Endothelial cell of umbilical vein (primary cell): ENCODE results near the gene CLEC16A. TPM values are rescaled to one million over a fixed set of nuclear protein-coding genes. Genes with fewer than 3 reads are reported as not detected.

ENCODE experiments used
- BruUV-seq: library from RNA; stranded (reverse); fragments of 400-500 nt; replicated peaks from 2 replicates; lab custom pipeline; 2021; lab: Mats Ljungman, UMichigan
- CTCF ChIA-PET: fragments of 300-600, 350-600 bp; sonication (Branson Sonifier 250); formaldehyde crosslinking; loops from one replicate; lab custom pipeline; 2021; ENCODE audit warnings: antibody characterized with exemption, inconsistent platforms; lab: Charles Lee
- POLR2A ChIA-PET: fragments of 300-600, 350-600 bp; sonication (Branson Sonifier 250); formaldehyde crosslinking; loops from one replicate; lab custom pipeline; 2021; ENCODE audit warnings: antibody characterized with exemption, inconsistent platforms; lab: Charles Lee
- DNase-seq: peaks from one replicate; pipeline ENCODE4 v3.0.0-alpha.2; 2011; ENCODE audit warnings: low read depth, low spot score
- FAIRE-seq: peaks from 2 replicates; lab custom pipeline; 2011; peaks lifted over from hg19 to GRCh38; lab: Jason Lieb, UNC
- H2AFZ ChIP-seq: 2 replicates; pipeline ENCODE4 v1.6.0; 2012; ENCODE audit warnings: low read depth, low read length, control low read depth, inconsistent platforms
- H3K27ac ChIP-seq: 2 replicates; pipeline ENCODE4 v1.5.1; 2011; ENCODE audit warnings: low read depth, mild to moderate bottlenecking, control low read depth, low read length, moderate library complexity; ENCODE audit not compliant: insufficient read depth
- H3K27me3 ChIP-seq, 2 experiments: 2 replicates each; pipeline versions ENCODE4 v1.6.0 to v1.6.1; 2011; ENCODE audit warnings: low read length in 2 of 2, mixed read lengths in 1 of 2; ENCODE audit not compliant: control insufficient read depth in 2 of 2, insufficient read depth in 2 of 2
- H3K36me3 ChIP-seq, 2 experiments: 2 replicates in 1 of 2; 3 replicates in 1 of 2; pipeline ENCODE4 v1.5.1; 2011; ENCODE audit warnings: low read length in 2 of 2, mild to moderate bottlenecking in 1 of 2, moderate library complexity in 1 of 2; ENCODE audit not compliant: control insufficient read depth in 2 of 2, insufficient read depth in 2 of 2; ENCODE audit errors: extremely low read depth in 1 of 2
- H3K4me1 ChIP-seq: 3 replicates; pipeline ENCODE4 v1.5.1; 2011; ENCODE audit warnings: mild to moderate bottlenecking, low read length; ENCODE audit not compliant: control insufficient read depth, insufficient read depth; ENCODE audit errors: extremely low read depth
- H3K4me2 ChIP-seq: 2 replicates; pipeline ENCODE4 v1.6.1; 2011; ENCODE audit warnings: low read length, control low read depth, mixed read lengths; ENCODE audit not compliant: insufficient read depth
- H3K4me3 ChIP-seq, 3 experiments: fragments of 200-600 bp in 1 of 3; sonication (generic), shearing (Covaris generic) in 1 of 3; replicated peaks in 1 of 3; 2 replicates each; pipeline ENCODE4 v1.5.1; 2011 to 2016; ENCODE audit warnings: control low read depth in 3 of 3, low read length in 3 of 3, mild to moderate bottlenecking in 2 of 3, inconsistent platforms in 1 of 3, low read depth in 1 of 3, moderate library complexity in 1 of 3; ENCODE audit not compliant: insufficient read depth in 1 of 3
- H3K79me2 ChIP-seq: 2 replicates; pipeline ENCODE4 v1.6.0; 2012; ENCODE audit warnings: low read length, inconsistent platforms; ENCODE audit not compliant: control insufficient read depth, insufficient read depth
- H3K9ac ChIP-seq: replicated peaks from 2 replicates; pipeline ENCODE3; 2011; ENCODE audit warnings: low read length, control low read depth; ENCODE audit not compliant: insufficient read depth; ENCODE audit errors: extremely low read depth
- H3K9me1 ChIP-seq: replicated peaks from 3 replicates; pipeline ENCODE4 v1.6.0; 2011; ENCODE audit warnings: mild to moderate bottlenecking, low read length; ENCODE audit not compliant: control insufficient read depth, insufficient read depth; ENCODE audit errors: extremely low read depth
- H3K9me3 ChIP-seq: replicated peaks from 2 replicates; pipeline ENCODE4 v1.5.1; 2012; ENCODE audit warnings: low read length, inconsistent platforms; ENCODE audit not compliant: control insufficient read depth, insufficient read depth
- H4K20me1 ChIP-seq: replicated peaks from 2 replicates; pipeline ENCODE3; 2011; ENCODE audit warnings: mild to moderate bottlenecking, low read length; ENCODE audit not compliant: control insufficient read depth, insufficient read depth; ENCODE audit errors: extremely low read depth
- CTCF ChIP-seq, 2 donors: IDR thresholded peaks; 1 replicate in 1 of 2; 2 replicates in 1 of 2; pipeline ENCODE4 v1.5.1; 2011; ENCODE audit warnings: low read length in 2 of 2, mild to moderate bottlenecking in 2 of 2, moderate library complexity in 2 of 2, control low read depth in 1 of 2, inconsistent platforms in 1 of 2, low read depth in 1 of 2; ENCODE audit not compliant: insufficient read depth in 1 of 2; ENCODE audit errors: extremely low read depth in 1 of 2
- EZH2 ChIP-seq: IDR thresholded peaks from 2 replicates; pipeline ENCODE4 v1.6.1; 2012; ENCODE audit warnings: borderline replicate concordance, low read depth, mild to moderate bottlenecking, moderate library complexity, low read length, inconsistent platforms; ENCODE audit not compliant: severe bottlenecking
- FOS ChIP-seq: IDR thresholded peaks from 2 replicates; pipeline ENCODE4 v1.6.1; 2011; ENCODE audit warnings: mild to moderate bottlenecking, low read length, moderate library complexity, borderline replicate concordance; ENCODE audit not compliant: insufficient read depth
- GATA2 ChIP-seq: IDR thresholded peaks from 2 replicates; pipeline ENCODE4 v1.7.0; 2011; ENCODE audit warnings: low read depth, mild to moderate bottlenecking, moderate library complexity, mixed read lengths, low read length; ENCODE audit not compliant: insufficient read length, insufficient read depth
- JUN ChIP-seq: IDR thresholded peaks from 2 replicates; pipeline ENCODE4 v1.6.1; 2011; ENCODE audit warnings: borderline replicate concordance, low read depth; ENCODE audit not compliant: insufficient read length, insufficient read depth
- MYC ChIP-seq: IDR thresholded peaks from one replicate; pipeline ENCODE4 v1.6.1; 2011; ENCODE audit warnings: mild to moderate bottlenecking, low read depth, low read length
- POLR2A ChIP-seq: IDR thresholded peaks from 2 replicates; pipeline ENCODE4 v1.6.1; 2012; ENCODE audit warnings: low read depth, mild to moderate bottlenecking, control low read depth, low read length
- POLR2AphosphoS5 ChIP-seq: IDR thresholded peaks from 2 replicates; pipeline ENCODE4 v1.6.1; 2012; ENCODE audit warnings: low read depth, mild to moderate bottlenecking, control low read depth, low read length, moderate library complexity; ENCODE audit not compliant: insufficient read depth
- dilution Hi-C: fragments of 300-500 bp; cut with MboI; formaldehyde crosslinking; loops from one replicate; pipeline ENCODE4 v1.15.0; 2019; ENCODE audit warnings: low sequenced_read_pairs; ENCODE audit not compliant: extremely low pct_ligation_motif_present
- intact Hi-C: fragments of 100-400 bp; cut with micrococcal nuclease; formaldehyde crosslinking; loops from one replicate; pipeline ENCODE4 v1.10.0; 2022
- polyA plus RNA-seq, 4 experiments: library from polyadenylated mRNA; depleted of rRNA in 3 of 4; stranded (reverse) in 3 of 4; unstranded in 1 of 4; fragments of >200 nt; gene quantifications; 2 replicates each; pipeline versions ENCODE4 v1.2.1 to v1.2.3, GENCODE V29; 2011 to 2012; ENCODE audit warnings: missing spikeins in 1 of 4
- total RNA-seq: library from RNA; stranded (reverse); gene quantifications from 2 replicates; pipeline ENCODE4 v1.2.3, GENCODE V29; 2021
- TF ChIP-seq, protein P1 (sequence below): IDR thresholded peaks from 2 replicates; pipeline ENCODE4 v1.6.1; 2011; ENCODE audit not compliant: insufficient read depth, insufficient read length

The CLEC16A gene
- total and polyA plus RNA-seq, 2 donors (not counting 3 experiments of a cell fraction or from before 2014, with no cell fraction given) = 11.4 to 23.3 TPM

GRCh38 chr16:11099672-11100205 is 155.4 kb downstream of the CLEC16A start:
- Histone ChIP-seq H4K20me1 (no peaks in the 10 kb centered on the region), H3K4me2 (peak overlapping the region; percentile 14), H3K79me2 (no peaks in the 10 kb centered on the region), H3K27ac (peak overlapping the region; percentile 63), H2AFZ (no peak overlapping the region), H3K4me3 (no peak overlapping the region), H3K36me3 (no peaks in the 10 kb centered on the region), H3K9me1 (no peaks in the 10 kb centered on the region), H3K27me3 (no peaks in the 10 kb centered on the region), H3K9me3 (no peaks in the 10 kb centered on the region), H3K9ac (peak overlapping the region; percentile 52), H3K4me1 (peaks cover 35% of the 10 kb centered on the region)
- DNase-seq (no peak), FAIRE-seq (no peak)
- TF ChIP-seq, protein P1, sequence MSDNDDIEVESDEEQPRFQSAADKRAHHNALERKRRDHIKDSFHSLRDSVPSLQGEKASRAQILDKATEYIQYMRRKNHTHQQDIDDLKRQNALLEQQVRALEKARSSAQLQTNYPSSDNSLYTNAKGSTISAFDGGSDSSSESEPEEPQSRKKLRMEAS = no peak
- no peak for TF ChIP-seq FOS
- TF ChIP-seq GATA2 = no peak
- no peak for TF ChIP-seq CTCF (IDR thresholded peaks at IDR 0.05; ENCODE audit: extremely low read depth in 1 of 2, insufficient read depth in 1 of 2, low read depth in 1 of 2, low read length in 2 of 2)
- TF ChIP-seq EZH2 = no peak
- no peak for TF ChIP-seq POLR2AphosphoS5
- no peak for TF ChIP-seq JUN
- no peak for TF ChIP-seq MYC
- no peak for TF ChIP-seq POLR2A
- ChIA-PET POLR2A (no interaction called here), CTCF (interaction anchor here (0.9 to 1.4 kb wide), 8 partner anchors 12 to 156 kb away, joined by 3 to 19 read pairs (median 5); partner anchors contain the start of gene SOCS1)
- dilution Hi-C loops (no loop called here), intact Hi-C loops (loop anchor here (1.0 to 5.0 kb wide), 4 partner anchors 33 to 127 kb away; no protein-coding TSS in a partner anchor)
- BruUV-seq = no TSS peak
